NCI-H446 treated with DMSO at 0.1 percent for 48 hours (cell line): ENCODE data around the gene PHYKPL.

Experiments used
- DNase-seq: peaks from one replicate; lab custom pipeline; 2025; lab: John Stamatoyannopoulos, UW

The PHYKPL gene

DNA sequence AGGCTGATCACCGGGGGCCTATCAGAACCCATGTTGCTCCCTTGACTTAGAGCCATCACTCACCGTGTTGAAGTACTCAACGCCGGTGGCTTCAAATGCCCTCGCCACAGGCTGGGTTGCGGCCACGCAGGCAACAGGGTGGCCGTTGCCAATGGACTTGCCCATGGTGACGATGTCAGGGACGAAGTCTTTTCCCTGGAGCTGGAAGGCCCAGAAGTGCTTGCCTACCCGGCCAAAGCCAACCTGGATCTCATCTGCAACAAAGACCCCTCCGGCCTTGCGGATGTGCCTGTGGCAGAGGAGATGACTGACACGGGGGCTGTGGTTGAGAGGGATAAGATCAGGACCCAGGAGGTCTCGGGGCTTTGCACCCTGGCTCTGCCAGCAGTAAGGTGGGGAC, 10.3 kb downstream of the PHYKPL start:
- no peak for DNase-seq

DNA sequence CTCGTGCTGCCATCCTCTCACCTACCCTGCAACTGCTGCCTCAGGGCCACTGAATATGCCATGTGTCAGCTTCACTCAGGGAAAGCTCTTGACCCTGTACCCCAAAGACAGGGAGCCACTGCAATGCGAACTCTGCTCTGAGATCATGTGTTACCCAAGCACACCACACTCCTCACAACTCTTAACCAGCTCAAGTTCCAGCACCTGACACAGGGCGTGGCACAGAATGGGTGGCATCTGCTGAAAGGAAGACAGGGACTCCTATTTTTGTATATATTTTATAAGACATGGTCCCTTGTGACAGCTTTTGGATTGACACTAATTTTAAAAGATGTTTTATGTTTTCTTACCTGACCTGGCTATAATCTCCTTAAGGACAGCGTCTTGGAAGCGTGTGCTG, 10.7 kb downstream of the PHYKPL start:
- no peak for DNase-seq

DNA sequence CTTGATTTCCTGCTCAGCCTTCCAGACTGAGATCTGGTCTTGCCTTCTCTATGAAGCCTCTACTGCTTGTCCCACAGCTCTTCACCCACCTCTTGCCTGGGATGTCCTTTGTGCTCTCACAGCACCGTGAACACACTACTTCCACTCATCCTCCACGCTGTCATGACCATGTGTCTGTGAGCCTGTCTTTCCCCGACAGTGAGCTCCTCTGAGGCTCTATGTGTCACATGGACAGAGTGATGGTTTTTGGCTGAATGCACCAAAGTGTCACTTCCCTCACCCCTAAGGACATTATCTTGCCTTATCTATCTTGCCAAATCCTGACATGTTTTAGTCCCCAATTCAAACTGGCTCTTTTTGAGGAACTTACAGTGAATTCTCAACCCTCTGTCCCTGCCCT, 11.3 kb downstream of the PHYKPL start:
- DNase-seq, result no peak

DNA sequence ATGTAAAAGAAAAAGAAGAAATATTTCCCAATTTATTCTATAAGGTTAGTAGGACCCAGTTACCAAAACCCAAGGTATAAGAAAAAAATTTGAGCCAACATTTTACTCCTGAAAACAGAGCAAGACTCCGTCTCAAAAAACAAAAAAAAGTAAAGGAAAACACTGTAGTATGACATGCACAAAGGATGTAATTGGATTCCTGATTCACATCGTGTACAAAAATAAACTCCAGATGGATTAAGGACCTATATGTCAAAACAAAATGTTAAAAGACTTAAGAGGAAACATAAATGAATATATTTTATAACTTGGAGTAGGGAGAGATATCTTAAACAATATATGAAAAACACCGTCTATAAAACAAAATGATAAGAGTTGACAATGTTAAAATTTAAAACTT, 13.8 kb downstream of the PHYKPL start:
- no peak for DNase-seq

DNA sequence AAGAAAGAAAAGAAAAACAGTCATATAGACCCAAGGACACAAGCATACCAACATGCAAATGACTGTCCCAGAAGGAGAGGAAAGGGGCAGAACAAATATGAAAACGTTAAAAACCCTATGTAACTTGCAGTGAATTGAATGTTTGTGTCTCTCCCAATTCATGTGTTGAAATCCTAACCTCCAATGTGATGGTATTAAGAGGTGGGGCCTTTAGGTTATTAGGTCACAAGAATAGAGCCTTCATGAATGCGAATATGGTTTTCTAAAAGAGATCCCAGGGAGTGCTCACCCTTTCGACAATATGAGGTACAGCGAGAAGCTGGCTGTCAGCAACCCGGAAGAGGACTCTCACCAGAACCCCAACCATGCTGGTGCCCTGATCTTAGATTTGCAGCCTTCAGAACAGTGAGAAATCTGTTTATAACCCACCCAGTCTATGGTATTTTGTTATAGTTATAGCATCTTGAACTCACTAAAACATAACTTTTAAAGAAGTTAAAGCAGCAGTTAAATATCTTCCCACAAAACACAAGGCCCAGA, 14.3 kb downstream of the PHYKPL start:
- no peak for DNase-seq

DNA sequence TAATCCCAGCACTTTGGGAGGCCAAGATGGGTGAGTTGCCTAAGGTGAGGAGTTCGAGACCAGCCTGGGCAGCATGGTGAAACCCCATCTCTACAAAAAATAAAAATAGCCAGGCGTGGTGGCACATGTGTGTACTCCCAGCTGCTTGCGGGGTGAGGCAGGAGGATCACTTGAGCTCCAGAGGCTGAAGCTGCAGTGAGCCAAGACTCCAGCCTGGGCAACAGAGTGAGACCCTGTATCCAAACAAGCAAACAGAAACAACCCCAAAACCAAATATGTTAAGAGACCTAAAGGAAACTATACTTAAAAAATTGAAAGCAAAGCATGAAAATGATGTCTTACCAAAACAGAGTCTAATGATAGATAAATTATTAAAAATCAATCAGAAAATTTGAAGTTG, 15.8 kb downstream of the PHYKPL start:
- no peak for DNase-seq

DNA sequence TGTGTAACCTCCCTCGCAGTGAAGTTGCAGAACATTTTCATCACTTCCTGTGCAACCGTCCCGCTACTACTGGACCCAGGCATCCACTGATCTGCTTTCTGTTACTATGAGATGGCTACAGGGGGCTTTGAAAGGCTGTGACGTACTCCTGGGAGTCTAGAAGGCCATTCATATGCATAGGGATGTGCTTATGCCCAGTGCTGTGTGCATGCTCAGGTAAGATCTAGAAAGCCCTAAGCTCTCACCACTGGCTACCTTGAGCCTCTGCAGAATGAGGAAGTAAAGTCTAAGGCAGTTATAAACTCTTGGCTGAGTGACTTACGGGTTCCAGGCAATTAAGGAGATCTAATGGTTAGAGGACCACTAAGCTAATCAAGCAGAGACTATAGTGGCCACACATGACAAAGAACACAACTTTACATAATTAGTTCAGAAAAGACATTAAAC, 16.5 kb downstream of the PHYKPL start:
- no peak for DNase-seq

DNA sequence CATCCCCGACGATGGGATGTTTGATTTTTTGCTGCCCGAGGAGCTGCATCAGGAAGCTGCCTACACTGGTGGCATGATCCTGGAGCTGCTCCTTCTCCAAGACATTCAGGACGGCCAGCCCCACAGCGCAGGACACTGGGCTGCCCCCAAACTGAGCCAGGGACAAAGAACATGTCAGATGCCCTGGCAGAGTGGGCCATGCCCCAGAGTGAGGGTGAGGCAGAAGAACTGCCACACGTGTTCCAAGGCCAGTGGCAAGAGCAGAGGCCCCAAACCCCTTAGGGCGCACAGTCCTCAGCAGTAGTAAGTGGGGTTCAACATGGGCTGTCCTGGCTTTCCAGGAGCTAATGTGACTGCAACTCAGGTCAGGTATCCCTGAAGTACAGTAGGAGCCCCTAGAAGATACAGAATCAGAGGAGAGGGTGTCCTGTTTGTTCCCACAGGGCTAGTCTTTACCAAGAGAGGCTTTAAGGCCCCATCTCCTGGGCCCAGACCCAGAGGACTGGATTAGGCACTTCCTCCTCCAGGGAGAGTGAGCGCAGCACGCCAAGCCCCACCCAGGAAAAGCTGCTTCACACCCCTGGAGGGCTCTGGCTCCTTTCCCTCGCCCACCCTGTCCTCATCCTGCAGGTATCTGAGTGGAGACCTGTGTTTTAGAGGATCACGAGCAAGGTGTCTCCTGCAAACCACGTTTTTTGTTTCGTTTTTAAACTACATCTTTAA, 17.2 kb downstream of the PHYKPL start:
- DNase-seq, result no peak

DNA sequence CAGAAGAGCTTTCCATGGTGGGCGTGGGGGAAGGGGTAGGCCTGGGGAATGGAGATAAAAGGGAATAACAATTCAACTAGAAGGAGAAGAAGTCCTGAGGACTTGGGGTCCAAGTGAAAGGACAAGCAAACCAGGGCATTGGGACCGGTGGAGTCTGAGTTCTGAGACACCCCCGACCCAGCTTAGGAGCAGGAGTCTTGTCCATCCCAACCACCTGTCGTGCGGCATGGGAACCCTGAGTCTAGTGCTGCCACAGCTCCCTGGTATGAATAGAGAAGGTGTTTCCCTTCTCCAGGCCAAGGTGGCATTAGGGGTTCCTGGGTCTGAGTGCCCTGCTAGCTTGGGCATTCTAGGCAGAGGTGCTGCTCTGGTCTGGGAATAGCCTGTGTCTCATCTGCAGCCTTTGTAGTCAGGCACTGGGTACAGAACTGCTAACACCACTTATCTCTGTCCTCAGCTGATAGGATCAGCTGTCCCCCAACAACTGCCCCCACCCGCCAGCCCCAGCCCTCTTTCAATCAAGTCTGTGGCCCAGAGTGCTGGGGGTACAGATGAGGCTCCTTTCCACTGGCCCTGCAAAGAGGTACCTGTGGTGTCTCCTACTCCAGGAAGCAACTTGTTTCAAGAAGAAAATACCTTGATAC, 18.3 kb downstream of the PHYKPL start:
- DNase-seq, result no peak

DNA sequence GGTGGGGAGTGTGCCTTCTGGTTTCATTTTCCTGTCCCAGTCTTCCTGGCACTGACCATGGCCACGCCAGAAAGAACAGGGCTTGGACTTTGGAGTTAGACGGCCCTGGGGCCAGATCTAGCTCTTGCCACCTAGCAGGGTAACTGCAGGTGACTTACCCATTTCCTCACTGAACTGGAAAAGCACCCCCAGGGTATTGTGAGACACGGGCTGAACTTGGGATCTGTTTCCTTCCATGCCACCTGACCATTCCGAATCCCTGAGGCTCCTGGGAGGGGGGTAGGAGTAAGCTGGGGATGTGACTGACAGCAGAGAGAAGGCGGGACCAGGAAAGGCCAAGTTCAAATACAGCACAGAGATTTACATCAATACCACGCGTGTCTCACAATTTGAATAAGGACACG, 18.9 kb downstream of the PHYKPL start:
- DNase-seq, result no peak

DNA sequence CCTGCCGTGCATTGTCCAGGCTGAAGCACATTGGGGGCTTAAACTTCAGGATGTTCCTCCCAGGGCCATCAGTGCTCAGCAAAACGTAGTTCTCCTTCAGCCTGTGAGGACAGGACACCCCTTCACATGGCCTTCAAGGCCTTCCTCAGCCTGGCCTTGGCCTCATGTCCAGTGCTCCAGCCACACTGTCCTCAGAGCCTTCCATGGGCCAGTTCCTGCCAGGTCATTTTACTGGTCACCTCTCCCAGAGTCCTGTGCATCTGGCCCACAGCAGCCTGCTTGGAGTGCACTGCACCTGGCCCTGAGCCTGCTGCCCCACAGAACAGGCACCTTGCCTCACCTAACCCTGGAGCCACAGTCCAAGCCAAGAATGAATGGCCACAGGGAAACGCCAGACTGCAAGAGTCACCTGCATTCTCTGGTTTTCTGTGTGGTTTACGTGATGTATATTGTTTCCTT, 19.6 kb downstream of the PHYKPL start:
- DNase-seq, result no peak

DNA sequence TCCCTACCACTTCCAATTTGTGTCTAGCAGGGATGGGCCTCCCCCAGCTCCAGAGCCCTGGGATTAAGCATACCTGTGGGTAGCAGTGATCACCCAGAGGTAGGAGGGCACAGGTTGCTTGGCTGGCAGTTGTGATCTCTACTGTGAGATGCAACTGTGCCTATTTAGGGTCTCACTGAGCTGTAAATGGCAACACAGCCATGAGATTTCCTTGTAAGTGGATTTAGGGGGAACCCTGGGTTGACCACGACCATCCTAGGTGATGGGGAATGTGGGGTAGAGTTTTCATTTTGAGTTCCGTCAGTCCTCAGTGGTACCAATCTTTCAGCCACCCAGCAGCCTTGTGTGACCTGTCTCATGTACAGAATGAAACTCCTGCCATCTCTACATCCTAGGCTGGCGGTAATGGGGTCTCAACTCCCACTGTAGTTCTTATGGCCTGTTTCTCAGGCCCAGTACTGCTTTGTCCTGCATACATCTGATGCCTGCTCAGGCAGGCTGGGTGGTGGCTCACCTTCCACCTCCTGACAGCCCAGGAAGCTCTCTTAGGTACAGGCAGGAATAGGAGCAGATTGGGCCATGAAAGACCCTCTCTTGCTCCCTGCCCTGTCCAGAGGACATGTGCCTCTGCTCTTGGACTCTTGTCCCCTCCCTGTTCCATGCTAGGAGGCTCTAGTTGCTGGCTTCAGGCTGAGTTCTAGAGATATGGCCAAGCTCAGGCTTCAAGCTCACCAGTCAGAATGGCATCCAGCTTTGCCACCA, 20.2 kb downstream of the PHYKPL start:
- DNase-seq, result no peak

DNA sequence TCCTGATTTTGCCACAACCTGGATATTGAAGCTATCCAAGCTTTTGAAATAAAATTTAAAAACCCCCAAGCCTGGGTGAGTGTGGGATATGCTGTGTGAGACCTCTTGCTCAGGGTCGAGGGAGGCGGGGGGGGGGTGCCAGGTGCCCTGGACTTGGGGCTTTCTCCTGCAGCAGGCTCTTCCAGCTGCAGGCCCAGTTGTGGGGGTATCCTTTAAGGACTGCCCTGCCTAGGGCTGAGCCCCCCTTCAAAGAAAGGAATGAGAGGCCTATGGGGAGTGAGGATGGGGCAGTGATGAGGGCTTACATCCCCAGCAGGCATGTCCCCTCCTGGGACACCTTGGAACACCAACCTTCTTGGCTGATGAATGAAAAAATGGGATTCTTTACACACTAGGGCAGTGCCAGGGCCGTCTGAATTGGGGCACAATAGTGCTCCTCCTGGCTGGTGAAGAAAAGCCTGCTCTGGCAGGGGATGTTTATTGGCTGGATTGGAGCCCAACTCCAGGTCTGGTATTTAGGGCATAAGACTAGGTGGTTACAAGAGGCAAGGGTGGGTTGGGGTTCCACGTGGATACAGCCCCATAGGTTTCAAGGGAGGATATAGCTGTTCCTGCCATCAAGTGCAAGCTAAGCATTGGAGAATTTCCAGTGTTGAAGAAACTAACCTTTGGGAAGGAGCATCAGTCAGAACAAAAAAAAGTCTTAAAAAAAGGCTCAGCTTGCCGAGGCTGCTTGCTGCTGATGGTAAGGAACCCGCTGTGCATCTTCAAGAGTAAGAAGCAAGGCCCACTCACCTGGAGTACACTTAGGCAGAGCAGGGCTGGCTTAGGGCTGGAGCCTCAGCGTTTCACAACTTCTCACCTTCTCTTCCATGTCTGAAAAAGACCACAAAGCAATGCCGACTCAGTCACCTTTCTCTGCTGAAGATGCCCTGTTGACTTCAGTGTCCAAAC, 21.2 kb downstream of the PHYKPL start:
- DNase-seq, result no peak

DNA sequence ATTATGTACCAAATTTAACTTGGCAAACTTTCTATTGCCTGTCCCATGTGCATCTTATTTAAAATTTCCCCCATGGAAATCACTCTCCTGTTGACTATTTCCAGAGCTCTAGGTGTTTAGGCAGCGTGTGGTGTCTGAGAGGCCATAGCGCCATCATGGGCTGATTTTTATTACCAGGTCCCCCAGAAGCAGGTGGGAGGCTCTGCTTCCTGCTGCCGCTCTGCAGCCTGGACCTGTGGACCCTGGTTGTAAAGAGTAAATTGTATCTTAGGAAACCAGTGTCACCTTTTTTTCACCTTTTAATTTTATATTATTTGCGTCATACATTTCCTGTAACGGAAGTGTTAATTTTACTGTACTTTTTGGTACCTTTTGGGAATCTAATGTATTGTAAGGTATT, 21.9 kb downstream of the PHYKPL start:
- DNase-seq, result no peak

DNA sequence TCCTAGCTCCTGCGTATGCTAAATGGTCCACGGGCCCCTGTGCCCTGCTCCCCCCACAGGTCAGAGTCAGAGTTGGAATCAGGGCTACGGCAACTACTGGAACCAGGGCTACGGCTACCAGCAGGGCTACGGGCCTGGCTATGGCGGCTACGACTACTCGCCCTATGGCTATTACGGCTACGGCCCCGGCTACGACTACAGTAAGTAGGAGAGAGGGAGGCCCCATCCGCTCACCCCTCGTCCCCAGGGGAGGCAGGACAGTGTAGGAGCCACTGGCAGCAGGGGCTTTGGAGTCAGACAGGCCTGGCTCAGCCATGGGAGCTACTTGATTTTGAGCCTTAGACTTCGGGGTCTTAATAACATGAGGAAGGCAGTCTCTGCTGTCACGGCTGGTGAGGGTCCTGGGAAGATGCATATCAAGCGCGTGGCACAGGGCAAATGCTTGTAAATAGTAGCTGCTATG, 22.5 kb downstream of the PHYKPL start:
- DNase-seq, result no peak

DNA sequence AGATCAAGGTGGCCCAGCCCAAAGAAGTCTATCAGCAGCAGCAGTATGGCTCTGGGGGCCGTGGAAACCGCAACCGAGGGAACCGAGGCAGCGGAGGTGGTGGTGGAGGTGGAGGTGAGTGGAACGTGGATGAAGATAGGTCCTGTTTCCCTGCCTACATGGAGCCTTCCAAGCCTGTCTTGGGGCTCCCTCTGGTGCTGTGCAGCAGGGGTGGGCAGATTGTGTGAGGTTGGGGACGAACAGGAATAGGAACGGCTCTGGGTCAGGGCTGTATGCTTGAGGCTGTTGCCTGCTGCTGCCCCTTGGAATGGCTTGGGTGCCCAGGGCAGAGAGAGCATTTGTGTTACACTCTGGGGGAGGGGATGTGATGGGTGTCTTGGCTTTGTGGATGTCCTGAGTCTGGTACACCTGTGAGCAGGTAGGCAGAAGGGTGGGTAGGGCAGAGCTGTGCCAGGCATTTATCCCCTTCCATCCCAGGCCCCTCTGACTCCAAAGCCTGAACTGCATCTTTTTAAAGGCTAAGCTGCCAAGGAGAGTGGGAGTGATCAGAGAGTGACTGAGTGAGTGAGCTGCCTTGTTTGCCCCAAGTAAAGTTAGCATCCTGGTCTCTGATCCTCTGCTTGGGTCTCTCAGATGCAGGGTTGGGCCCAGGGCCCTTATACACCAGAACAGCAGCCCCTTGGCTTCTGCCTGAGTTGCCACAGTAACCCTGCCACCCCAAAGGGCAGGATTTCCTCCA, 23.1 kb downstream of the PHYKPL start:
- no peak for DNase-seq

DNA sequence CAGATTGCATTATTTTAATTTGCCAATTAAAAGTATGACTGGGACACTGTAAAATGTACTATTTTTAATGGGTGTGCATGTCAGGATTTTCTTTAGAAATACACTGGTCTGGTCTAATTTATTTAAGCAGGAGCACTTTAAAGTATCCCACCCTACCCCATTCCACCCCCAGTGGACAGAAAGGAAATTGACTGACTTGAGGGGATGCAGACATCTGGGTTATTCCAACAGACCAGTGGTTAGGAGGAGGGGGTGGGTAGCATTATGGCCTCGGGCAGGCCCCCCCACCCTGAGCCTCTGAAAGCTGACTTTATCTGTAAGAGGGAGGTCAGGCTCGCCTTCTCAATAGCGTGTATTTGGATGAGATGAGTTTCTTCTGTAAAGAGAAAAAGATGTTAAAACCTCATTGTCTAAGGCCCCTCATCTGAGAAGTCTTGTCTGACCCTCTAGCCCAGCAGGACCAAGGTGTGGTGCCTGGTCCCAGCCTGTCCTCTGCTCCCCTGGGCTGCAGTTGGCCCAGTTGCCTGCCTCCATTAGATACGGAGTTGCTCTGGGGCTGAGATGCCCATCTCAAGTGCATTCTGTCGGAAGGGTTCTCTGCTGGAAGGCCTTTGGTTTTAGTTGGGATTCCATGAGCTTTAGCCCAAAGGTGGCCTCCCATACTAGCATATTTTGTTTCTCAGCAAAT, 23.9 kb downstream of the PHYKPL start:
- DNase-seq, result no peak

DNA sequence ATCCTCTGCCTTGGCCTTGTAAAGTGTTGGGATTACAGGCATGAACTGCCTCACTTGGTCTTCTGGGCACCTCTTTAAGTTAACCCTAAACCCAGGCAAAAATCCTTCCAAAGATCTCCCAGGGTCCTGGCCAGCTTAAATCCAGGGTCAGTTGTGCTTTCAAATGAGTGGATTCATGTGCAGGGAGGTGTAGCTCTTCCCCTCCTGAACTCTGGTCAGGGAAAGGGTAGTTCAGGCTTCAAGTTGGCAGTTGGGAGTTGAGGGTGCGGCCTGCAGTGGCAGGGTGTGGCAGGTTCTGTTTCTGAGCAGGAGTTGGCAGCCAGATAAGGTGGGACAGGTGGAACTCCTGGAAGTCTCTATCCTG, 24.7 kb downstream of the PHYKPL start:
- DNase-seq, result no peak

DNA sequence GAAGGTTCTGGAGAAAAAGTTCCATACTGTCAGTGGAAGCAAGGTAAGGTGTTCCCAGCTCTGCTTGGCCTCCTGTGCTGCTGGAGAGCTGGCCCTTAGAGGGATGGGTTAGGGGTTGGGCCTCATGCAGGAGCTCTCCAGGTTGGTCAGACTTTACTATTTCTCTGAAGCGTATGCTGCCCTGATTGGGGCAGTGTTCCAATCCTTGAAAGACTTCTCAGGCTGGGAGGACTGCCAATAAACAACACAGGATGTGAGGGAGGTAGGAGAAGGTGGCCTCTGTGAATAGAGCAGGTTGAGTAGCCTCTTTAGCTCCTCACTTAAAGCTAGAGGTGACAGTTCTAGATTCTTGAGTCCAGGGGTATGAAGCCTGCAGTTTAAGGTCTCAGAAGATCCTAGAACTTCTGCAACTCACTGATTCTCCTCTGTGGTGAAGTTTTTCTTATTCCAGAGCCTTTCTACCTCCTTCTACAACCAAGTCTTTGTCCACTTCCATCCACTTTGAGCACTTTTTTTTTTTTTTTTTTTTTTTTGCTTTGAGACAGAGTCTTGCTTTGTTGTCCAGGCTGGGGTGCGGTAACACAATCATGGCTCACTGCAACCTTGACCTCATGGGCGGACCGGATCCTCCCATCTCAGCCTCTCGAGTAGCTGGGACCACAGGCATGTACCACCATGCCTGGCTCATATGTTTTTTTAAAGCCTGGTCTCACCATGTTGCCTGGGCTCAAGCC, 25.3 kb downstream of the PHYKPL start:
- DNase-seq, result no peak
